A549 (cell line): ENCODE results near the gene ALCAM. TPM values are rescaled to one million over a fixed set of nuclear protein-coding genes. Genes with fewer than 3 reads are reported as not detected.

ENCODE experiments used
- ATAC-seq, 2 experiments: fragments of 200-7000 bp in 1 of 2; fragments of >200 bp in 1 of 2; cut with Nextera tagmentation in 1 of 2; cut with Tn5 transposase in 1 of 2; 3 replicates each; pipeline versions ENCODE4 v1.8.0 to v1.9.1; 2018 to 2020; ENCODE audit warnings: mild to moderate bottlenecking in 1 of 2, moderate library complexity in 1 of 2
- CTCF ChIA-PET: fragments of 300-600 bp; sonication (Branson Sonifier 250); formaldehyde crosslinking; extraction: SDS; loops from one replicate; lab custom pipeline; 2021; ENCODE audit warnings: antibody characterized with exemption, inconsistent platforms; lab: Yijun Ruan, JAX
- POLR2A ChIA-PET: fragments of 350-600 bp; formaldehyde crosslinking; extraction: SDS; loops from one replicate; lab custom pipeline; 2021; ENCODE audit warnings: antibody characterized with exemption, inconsistent platforms; lab: Yijun Ruan, JAX
- DNase-seq, 2 experiments: peaks; one replicate each; pipeline versions ENCODE4 v3.0.0 to v3.0.0-alpha.2; 2011 to 2016; ENCODE audit warnings: low read depth in 1 of 2, low spot score in 1 of 2
- FAIRE-seq: peaks from 2 replicates; lab custom pipeline; 2011; peaks lifted over from hg19 to GRCh38; lab: Jason Lieb, UNC
- H3K27ac ChIP-seq, 2 experiments: fragments of >200 bp; sonication (Bioruptor Twin); formaldehyde crosslinking; 3 replicates each; pipeline ENCODE4 v1.5.1; 2016 to 2017
- H3K4me1 ChIP-seq: fragments of >200 bp; sonication (Bioruptor Twin); formaldehyde crosslinking; 3 replicates; pipeline ENCODE4 v1.6.1; 2016
- H3K4me2 ChIP-seq: fragments of >200 bp; sonication (Bioruptor Twin); formaldehyde crosslinking; 3 replicates; pipeline ENCODE4 v1.6.1; 2016
- H3K4me3 ChIP-seq: fragments of >200 bp; sonication (Bioruptor Twin); formaldehyde crosslinking; 3 replicates; pipeline ENCODE4 v1.5.1; 2016
- H3K9me3 ChIP-seq: fragments of >200 bp; sonication (Bioruptor Twin); formaldehyde crosslinking; 3 replicates; pipeline ENCODE4 v1.6.1; 2016
- BHLHE40 ChIP-seq: IDR thresholded peaks from 2 replicates; pipeline ENCODE4 v1.6.1; 2012; ENCODE audit warnings: low read depth, low read length, inconsistent platforms
- CHD2 ChIP-seq: fragments of 150-350 bp; IDR thresholded peaks from 2 replicates; pipeline ENCODE4 v1.6.1; 2014; ENCODE audit warnings: low read length; ENCODE audit not compliant: partially characterized antibody
- CTCF ChIP-seq: fragments of >200 bp; sonication (Bioruptor Twin); formaldehyde crosslinking; IDR thresholded peaks from 3 replicates; pipeline ENCODE4 v1.5.1; 2016
- EP300 ChIP-seq, 2 experiments: fragments of >200 bp; sonication (Bioruptor Twin); formaldehyde crosslinking; IDR thresholded peaks; 2 replicates in 1 of 2; 3 replicates in 1 of 2; pipeline ENCODE4 v1.6.1; 2016 to 2017
- FOSB ChIP-seq: fragments of 250-450 bp; sonication (Bioruptor Pico); IDR thresholded peaks from 2 replicates; pipeline ENCODE4 v1.5.0; 2020; ENCODE audit warnings: mild to moderate bottlenecking, moderate library complexity
- GATA3 ChIP-seq: IDR thresholded peaks from 2 replicates; pipeline ENCODE4 v1.6.1; 2012; ENCODE audit warnings: borderline replicate concordance
- HEYL ChIP-seq: fragments of 250-450 bp; sonication (Bioruptor Pico); IDR thresholded peaks from 2 replicates; pipeline ENCODE4 v1.8.0; 2021; ENCODE audit warnings: mild to moderate bottlenecking, moderate library complexity
- HOXB5 ChIP-seq: fragments of 250-450 bp; sonication (Bioruptor Pico); IDR thresholded peaks from 2 replicates; pipeline ENCODE4 v1.5.0; 2020; ENCODE audit warnings: mild to moderate bottlenecking, moderate library complexity
- JUNB ChIP-seq: fragments of >200 bp; sonication (Bioruptor Twin); formaldehyde crosslinking; IDR thresholded peaks from 2 replicates; pipeline ENCODE4 v1.6.1; 2016
- KDM1A ChIP-seq: fragments of 200-600 bp; sonication (generic); IDR thresholded peaks from 2 replicates; pipeline ENCODE4 v1.6.1; 2016; ENCODE audit warnings: low read depth, mild to moderate bottlenecking
- MYC ChIP-seq: IDR thresholded peaks from 2 replicates; pipeline ENCODE4 v1.6.1; 2012; ENCODE audit warnings: mild to moderate bottlenecking, inconsistent platforms, low read length, improper control_type of control experiment, borderline replicate concordance
- NFE2L2 ChIP-seq: fragments of 150-350 bp; conservative IDR thresholded peaks from 2 replicates; pipeline ENCODE4 v1.6.1; 2014; ENCODE audit warnings: low read length
- PHF8 ChIP-seq: fragments of 200-600 bp; sonication (generic); IDR thresholded peaks from 2 replicates; pipeline ENCODE4 v1.6.1; 2016; ENCODE audit warnings: low read depth, mild to moderate bottlenecking, antibody characterized with exemption, moderate library complexity, borderline replicate concordance
- POLR2AphosphoS2 ChIP-seq: conservative IDR thresholded peaks from 2 replicates; pipeline ENCODE4 v1.6.1; 2012; ENCODE audit warnings: low read length, improper control_type of control experiment, inconsistent platforms
- RAD21 ChIP-seq, 2 experiments: fragments of >200 bp in 1 of 2; sonication (Bioruptor Twin) in 1 of 2; formaldehyde crosslinking in 1 of 2; IDR thresholded peaks in 1 of 2; conservative IDR thresholded peaks in 1 of 2; 2 replicates in 1 of 2; 3 replicates in 1 of 2; pipeline ENCODE4 v1.6.1; 2012 to 2018; ENCODE audit warnings: inconsistent platforms in 1 of 2
- RCOR1 ChIP-seq: fragments of 150-350 bp; IDR thresholded peaks from 2 replicates; pipeline ENCODE4 v1.6.1; 2014; ENCODE audit warnings: antibody characterized with exemption, low read length, low read depth
- SREBF2 ChIP-seq: fragments of 450-650 bp; IDR thresholded peaks from 2 replicates; pipeline ENCODE4 v1.6.1; 2014; ENCODE audit warnings: mild to moderate bottlenecking, moderate library complexity
- TFCP2L1 ChIP-seq: fragments of 250-450 bp; sonication (Bioruptor Pico); IDR thresholded peaks from 2 replicates; pipeline ENCODE4 v1.5.0; 2021; ENCODE audit warnings: mild to moderate bottlenecking
- TP53 ChIP-seq: fragments of 250-450 bp; sonication (Bioruptor Pico); IDR thresholded peaks from 2 replicates; pipeline ENCODE4 v1.5.0; 2021; ENCODE audit warnings: mild to moderate bottlenecking, moderate library complexity
- ZC3H11A ChIP-seq: fragments of 450-650 bp; IDR thresholded peaks from 2 replicates; pipeline ENCODE4 v1.6.1; 2014; ENCODE audit warnings: antibody characterized with exemption, mild to moderate bottlenecking
- ZFP36 ChIP-seq: fragments of 450-650 bp; IDR thresholded peaks from 2 replicates; pipeline ENCODE4 v1.6.1; 2014; ENCODE audit warnings: borderline replicate concordance; ENCODE audit not compliant: partially characterized antibody
- WGBS: methylation state at CpG from one replicate; pipeline ENCODE4 v1.1.6; 2017; ENCODE audit errors: missing lambda C conversion rate; 5-methylcytosine and 5-hydroxymethylcytosine counted together
- polyA plus RNA-seq, 4 experiments: library from polyadenylated mRNA; depleted of rRNA in 3 of 4; stranded (reverse); fragments of >200 nt; fragmentation: RNase III in 1 of 4; extraction: RNeasy Plus Mini Kit Qiagen cat#74134 plus additional on column Dnase treatment in 1 of 4; gene quantifications; 2 replicates in 3 of 4; 3 replicates in 1 of 4; pipeline ENCODE4 v1.2.3, GENCODE V29; 2011 to 2017
- TF ChIP-seq, protein P1 (sequence below): fragments of 150-350 bp; IDR thresholded peaks from 2 replicates; pipeline ENCODE4 v1.6.1; 2014; ENCODE audit warnings: low read depth, mild to moderate bottlenecking, low read length
- TF ChIP-seq, protein P2 (sequence below): IDR thresholded peaks from 2 replicates; pipeline ENCODE4 v1.6.1; 2012
- TF ChIP-seq, protein P3 (sequence below): fragments of 200-600 bp; sonication (generic); IDR thresholded peaks from 2 replicates; pipeline ENCODE4 v1.6.1; 2016; ENCODE audit warnings: antibody characterized with exemption, mild to moderate bottlenecking, moderate library complexity

Gene ALCAM
- polyA plus RNA-seq, 2 of the 4 experiments (the other 2 are of a cell fraction), result 57.1 to 145 TPM

DNA sequence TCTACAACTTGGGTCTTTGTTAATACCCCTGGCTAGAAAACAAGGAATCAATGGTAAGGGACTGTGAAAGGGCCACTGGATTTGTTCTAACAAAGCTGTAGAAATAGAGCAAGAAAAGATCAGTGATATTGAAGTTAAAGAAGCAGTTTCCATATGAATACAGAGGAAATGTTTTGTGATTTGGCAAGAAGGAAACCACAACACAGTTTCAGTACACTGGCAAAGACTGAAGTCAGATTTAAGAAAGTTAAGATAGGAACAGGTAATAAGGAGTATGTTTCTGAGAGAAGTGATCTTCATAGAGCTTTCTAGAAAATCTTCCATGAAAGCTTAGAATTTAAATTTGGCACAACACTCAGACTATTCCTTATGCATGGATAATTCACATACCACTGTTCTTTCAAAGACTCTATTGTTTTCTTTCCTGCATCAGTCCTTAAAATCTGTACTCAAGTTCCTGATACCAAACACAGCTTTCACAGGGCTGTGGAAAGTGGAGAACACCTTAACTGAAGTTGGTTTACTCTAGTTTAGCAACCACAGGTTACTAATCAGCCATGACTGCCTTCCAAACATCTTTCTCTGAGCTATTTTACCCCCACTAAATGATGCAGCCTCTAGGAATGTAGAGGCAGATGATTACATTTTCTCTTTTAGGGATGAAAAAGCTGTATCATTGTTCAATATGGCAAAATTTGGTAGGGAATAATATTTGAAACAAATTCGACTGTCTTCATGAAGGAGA, 32.4 kb upstream of the ALCAM start:
- Histone ChIP-seq H3K27ac (no peak overlapping the region), H3K4me3 (no peak overlapping the region), H3K4me2 (no peak overlapping the region), H3K4me1 (no peaks in the 10 kb centered on the region), H3K9me3 (no peaks in the 10 kb centered on the region)
- 2% methylated on average over 1 of the region's 1 CpG for WGBS
- TF ChIP-seq ZFP36 (no peak), RCOR1 (no peak), TFCP2L1 (CRISPR knock-in tag) (no peak), EP300 (IDR thresholded peaks at IDR 0.05) (no peak), PHF8 (no peak), CTCF (no peak), RAD21 (conservative IDR thresholded peaks at IDR 0.05 in 1 of 2, IDR thresholded peaks at IDR 0.05 in 1 of 2) (no peak), TP53 (CRISPR knock-in tag) (no peak), POLR2AphosphoS2 (no peak), BHLHE40 (no peak), NFE2L2 (no peak), MYC (no peak), GATA3 (no peak), FOSB (CRISPR knock-in tag) (no peak), HEYL (CRISPR knock-in tag) (no peak), ZC3H11A (no peak)
- TF ChIP-seq, protein P1, sequence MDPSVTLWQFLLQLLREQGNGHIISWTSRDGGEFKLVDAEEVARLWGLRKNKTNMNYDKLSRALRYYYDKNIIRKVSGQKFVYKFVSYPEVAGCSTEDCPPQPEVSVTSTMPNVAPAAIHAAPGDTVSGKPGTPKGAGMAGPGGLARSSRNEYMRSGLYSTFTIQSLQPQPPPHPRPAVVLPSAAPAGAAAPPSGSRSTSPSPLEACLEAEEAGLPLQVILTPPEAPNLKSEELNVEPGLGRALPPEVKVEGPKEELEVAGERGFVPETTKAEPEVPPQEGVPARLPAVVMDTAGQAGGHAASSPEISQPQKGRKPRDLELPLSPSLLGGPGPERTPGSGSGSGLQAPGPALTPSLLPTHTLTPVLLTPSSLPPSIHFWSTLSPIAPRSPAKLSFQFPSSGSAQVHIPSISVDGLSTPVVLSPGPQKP, result no peak
- TF ChIP-seq, protein P2, sequence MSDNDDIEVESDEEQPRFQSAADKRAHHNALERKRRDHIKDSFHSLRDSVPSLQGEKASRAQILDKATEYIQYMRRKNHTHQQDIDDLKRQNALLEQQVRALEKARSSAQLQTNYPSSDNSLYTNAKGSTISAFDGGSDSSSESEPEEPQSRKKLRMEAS, result no peak
- peak; percentile 32 for FAIRE-seq
- ATAC-seq, result no peak
- no peak for DNase-seq
- CTCF ChIA-PET, result no interaction called here
- POLR2A ChIA-PET, result interaction anchor here (1.4 kb wide), 1 partner anchor 32 kb away, joined by 3 read pairs; the partner anchor contains the start of gene ALCAM

GRCh38 chr3:105339946-105340345, 26.8 kb upstream of the ALCAM start:
- POLR2A ChIA-PET, result no interaction called here
- no peak for DNase-seq
- no peak overlapping the region for H3K4me2 ChIP-seq
- FAIRE-seq, result no peak
- H3K4me3 ChIP-seq, result no peak overlapping the region
- ATAC-seq, result no peak
- CTCF ChIA-PET, result no interaction called here
- no peak overlapping the region for H3K27ac ChIP-seq
- no peaks in the 10 kb centered on the region for H3K9me3 ChIP-seq
- 38% methylated on average over 1 of the region's 1 CpG for WGBS
- no peaks in the 10 kb centered on the region for H3K4me1 ChIP-seq
- no peak for TF ChIP-seq HOXB5 (CRISPR knock-in tag)
- no peak for TF ChIP-seq SREBF2
- no peak for TF ChIP-seq KDM1A
- TF ChIP-seq, protein P3, sequence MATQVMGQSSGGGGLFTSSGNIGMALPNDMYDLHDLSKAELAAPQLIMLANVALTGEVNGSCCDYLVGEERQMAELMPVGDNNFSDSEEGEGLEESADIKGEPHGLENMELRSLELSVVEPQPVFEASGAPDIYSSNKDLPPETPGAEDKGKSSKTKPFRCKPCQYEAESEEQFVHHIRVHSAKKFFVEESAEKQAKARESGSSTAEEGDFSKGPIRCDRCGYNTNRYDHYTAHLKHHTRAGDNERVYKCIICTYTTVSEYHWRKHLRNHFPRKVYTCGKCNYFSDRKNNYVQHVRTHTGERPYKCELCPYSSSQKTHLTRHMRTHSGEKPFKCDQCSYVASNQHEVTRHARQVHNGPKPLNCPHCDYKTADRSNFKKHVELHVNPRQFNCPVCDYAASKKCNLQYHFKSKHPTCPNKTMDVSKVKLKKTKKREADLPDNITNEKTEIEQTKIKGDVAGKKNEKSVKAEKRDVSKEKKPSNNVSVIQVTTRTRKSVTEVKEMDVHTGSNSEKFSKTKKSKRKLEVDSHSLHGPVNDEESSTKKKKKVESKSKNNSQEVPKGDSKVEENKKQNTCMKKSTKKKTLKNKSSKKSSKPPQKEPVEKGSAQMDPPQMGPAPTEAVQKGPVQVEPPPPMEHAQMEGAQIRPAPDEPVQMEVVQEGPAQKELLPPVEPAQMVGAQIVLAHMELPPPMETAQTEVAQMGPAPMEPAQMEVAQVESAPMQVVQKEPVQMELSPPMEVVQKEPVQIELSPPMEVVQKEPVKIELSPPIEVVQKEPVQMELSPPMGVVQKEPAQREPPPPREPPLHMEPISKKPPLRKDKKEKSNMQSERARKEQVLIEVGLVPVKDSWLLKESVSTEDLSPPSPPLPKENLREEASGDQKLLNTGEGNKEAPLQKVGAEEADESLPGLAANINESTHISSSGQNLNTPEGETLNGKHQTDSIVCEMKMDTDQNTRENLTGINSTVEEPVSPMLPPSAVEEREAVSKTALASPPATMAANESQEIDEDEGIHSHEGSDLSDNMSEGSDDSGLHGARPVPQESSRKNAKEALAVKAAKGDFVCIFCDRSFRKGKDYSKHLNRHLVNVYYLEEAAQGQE, result no peak
- TF ChIP-seq TFCP2L1 (CRISPR knock-in tag), result no peak
- TF ChIP-seq JUNB, result no peak
- no peak for TF ChIP-seq CHD2
- no peak for TF ChIP-seq RAD21 (conservative IDR thresholded peaks at IDR 0.05 in 1 of 2, IDR thresholded peaks at IDR 0.05 in 1 of 2)
